SK-N-MC (cell line): Measurements from ENCODE around the gene EVC2.

Experiments used
- EZH2 ChIP-seq: fragments of 200-600 bp; sonication (generic); IDR thresholded peaks from one replicate; pipeline ENCODE4 v1.6.1; 2017; ENCODE audit warnings: antibody characterized with exemption
- FOXP2 ChIP-seq: optimal IDR thresholded peaks from 2 replicates; pipeline ENCODE3; 2011; ENCODE audit warnings: mild to moderate bottlenecking, moderate library complexity; ENCODE audit not compliant: insufficient read depth; ENCODE audit errors: extremely low read length, control extremely low read depth
- POLR2AphosphoS5 ChIP-seq: IDR thresholded peaks from 2 replicates; pipeline ENCODE4 v1.6.1; 2012; ENCODE audit warnings: mild to moderate bottlenecking, low read depth, low read length, borderline replicate concordance

DNA sequence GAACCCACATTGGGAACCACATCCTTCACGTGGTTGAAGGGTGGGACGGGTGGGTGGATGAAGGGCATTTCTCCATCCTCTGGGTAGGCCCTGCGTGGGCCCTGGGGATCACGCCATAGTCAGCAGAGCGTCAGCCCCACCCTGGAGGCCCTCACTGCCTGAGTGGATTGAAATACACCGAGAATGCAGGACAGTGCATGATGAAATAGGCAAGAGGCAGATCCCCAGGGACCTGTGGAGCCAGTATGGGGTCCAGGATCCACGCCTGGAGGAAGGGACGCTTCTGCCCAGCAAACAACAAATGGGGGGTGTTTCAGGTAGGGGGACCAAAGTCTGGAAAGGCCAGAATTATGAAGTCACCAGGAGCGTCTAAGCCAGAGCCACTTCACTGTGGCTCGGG is 22.1 kb upstream of the EVC2 start:
- TF ChIP-seq EZH2 (no peak), POLR2AphosphoS5 (no peak), FOXP2 (no peak)
